Suprapubic skin (tissue), 3 donors: ENCODE data around the gene PPP1R1A.

Source experiments
- CTCF ChIP-seq, 2 donors: fragments of 200-600 bp in 1 of 2; fragments of 450-650 bp in 1 of 2; sonication (generic) in 1 of 2; IDR thresholded peaks; one replicate each; pipeline ENCODE4 v1.5.1; 2016 to 2019; ENCODE audit warnings: antibody characterized with exemption in 2 of 2, mild to moderate bottlenecking in 1 of 2, moderate library complexity in 1 of 2
- EP300 ChIP-seq: sonication (generic); formaldehyde crosslinking; IDR thresholded peaks from one replicate; pipeline ENCODE4 v1.6.1; 2017; ENCODE audit warnings: antibody characterized with exemption
- POLR2A ChIP-seq, 2 donors: fragments of 450-650 bp; IDR thresholded peaks; one replicate each; pipeline ENCODE4 v1.6.1; 2017; ENCODE audit warnings: antibody characterized with exemption in 2 of 2, mild to moderate bottlenecking in 2 of 2, moderate library complexity in 2 of 2

DNA sequence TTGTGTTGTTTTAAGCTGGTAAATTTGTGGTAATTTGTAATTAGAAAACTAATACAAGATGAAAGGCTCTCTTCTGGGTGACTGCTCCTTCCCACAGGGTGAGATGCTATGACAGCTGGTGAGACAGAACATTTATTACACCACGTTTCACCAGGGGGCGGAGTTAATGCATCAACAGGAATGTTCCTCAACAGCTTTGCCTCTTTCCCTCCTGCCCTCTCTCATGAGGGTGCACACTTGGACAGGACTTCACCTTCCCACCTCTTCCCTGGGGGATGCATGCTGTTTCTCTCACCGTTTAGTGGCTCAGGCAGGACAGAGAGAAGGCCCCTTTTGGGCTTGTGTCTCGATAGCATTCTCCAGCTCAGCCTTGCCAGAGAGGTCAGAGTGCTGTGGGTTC is 13.4 kb upstream of the PPP1R1A start:
- TF ChIP-seq CTCF (IDR thresholded peaks at IDR 0.05) = no peak
- TF ChIP-seq EP300 = no peak
- no peak for TF ChIP-seq POLR2A (IDR thresholded peaks at IDR 0.05)
